Left forelimb (tissue), 1 donor: ENCODE measurements around the gene NFYC.

Source experiments
- DNase-seq: peaks from one replicate; pipeline ENCODE4 v3.0.0-alpha.2; 2018; ENCODE audit warnings: low spot score

The NFYC gene

GRCh38 chr1:40760984-40761383 is 69.5 kb downstream of the NFYC start:
- DNase-seq = no peak

DNA sequence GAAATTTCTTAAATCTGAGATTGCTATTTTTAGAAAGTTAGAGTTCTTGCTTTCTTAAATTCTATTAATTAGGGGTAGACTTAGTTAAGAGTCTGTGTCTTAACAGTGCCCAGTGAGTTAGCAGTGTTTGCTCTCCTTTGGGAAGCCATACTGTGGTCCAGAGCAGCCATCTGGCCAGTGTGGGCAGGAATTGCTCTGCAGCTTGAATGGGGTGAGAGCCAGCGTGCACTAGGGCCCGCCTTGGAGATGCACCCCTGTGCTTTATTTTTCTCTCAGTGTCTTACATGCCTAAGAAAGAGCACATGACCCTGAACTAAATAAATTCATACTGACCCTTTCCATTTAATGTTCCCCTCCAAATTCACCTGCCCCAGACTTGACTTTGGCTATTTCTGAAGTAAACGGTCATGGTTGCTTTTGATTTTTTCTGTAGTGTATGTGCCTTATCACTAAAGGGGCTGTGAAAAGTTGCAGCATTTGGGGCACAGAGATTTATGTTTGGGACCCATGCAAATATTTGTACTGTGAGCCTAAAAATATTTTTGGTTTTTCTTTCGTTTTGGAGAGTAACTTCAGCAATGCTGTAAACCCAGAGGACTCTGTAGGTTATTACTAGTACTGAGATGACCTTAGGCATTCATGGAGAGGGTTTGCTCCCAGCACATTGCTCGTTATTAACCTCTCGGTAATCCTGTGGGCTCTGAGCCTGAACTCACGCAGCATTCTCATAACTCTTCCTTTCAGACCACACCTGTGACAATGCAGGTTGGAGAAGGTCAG is 70.8 kb downstream of the NFYC start:
- DNase-seq = no peak

DNA sequence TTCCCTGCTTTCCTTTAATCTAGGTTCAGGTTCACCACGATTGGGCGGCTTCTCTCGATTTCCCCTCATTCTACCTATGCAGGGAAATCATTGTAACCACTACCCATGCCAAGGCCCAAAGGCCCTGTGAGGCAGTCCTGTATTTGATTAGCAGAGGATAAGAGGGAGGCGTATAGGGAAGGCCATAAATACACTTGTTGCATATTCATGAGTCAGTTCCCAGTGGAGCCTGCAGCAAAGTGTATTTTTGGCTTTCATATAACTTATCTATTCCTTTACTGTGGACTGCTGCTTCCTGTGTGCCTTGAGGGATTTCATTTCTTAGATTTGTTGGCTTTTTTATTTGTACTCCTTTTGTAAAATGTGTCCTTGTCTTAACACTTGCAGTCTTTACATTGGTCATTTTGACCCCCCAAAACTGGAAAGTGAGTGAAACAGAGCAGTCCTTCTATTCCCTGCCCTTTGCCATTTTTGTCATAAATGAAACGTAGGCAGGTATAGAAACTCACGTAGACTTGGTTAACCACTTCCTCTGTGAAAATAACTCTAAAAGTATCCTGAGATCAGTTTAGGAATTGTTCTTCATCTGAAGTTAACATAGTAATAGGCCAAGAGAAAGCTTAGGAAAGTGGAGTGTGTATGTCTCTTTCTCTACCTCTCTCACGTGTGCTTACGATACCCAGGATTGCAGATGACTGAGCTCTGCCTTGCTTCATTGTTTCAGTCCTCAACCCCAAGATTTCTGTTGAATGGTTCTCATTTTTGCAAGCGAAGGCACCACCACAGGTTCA is 72.4 kb downstream of the NFYC start:
- DNase-seq = no peak

DNA sequence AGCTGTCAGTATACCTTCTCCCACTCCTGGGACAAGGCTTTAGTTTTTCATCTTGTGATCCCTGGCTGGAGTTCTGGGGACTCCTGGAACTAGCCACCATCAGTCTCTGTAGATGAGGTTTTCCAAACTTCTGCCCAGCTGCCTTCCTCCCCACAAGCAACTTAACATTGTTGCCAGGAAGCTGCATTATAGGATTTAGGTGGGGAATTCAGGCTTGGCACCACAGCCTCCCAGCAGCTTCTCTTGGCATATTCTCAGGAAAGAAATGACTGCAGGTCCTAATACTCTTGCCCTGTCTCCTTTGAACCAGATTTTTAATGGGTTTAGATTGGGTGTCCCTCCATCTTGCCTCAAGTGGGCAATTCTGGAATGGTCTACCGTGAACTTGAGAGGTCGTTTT is 73.5 kb downstream of the NFYC start:
- DNase-seq = no peak

DNA sequence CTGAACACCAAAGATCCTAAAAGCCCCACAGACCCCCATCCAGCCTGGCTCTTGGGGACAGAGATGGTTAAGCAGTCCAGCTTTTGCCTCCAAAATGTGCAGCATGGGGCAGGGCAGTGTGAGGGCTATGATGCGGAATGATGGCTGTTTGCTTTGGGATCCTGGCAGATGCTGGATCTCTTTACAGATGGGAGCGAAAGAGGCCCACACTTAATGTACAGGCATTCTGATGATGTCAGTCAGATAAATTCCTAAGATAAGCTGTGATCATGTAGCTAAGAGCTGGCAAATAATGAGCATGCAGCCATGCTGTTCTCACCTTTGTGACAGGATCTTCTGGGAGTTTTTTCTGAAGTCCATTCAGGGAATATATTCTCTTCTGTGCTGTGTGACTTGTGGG is 74.5 kb downstream of the NFYC start:
- no peak for DNase-seq

- DNase-seq = no peak
These were observed 75.1 kb downstream of the NFYC start for GRCh38 chr1:40766560-40766959.

GRCh38 chr1:40768146-40768990 is 76.9 kb downstream of the NFYC start:
- DNase-seq = no peak

DNA sequence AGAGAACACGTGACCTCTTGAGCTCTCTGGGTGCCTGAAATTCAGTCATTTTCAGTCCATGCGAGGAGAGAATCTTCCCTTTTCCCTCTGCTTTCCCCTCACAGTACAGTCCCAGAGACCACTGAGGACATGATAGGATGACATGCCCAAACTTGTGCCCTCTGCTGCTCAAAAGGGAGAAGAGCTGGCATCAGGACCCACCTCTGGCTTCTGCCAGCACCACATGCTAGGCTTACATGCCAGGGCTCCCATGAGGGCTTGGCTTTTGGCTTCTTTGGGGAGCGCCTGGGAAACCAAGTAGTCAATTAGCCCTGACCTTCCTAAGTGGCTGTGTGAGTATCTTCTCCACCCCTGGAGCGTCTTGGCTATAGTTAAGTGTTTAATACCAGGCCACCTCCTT is 78.3 kb downstream of the NFYC start:
- DNase-seq = no peak

DNA sequence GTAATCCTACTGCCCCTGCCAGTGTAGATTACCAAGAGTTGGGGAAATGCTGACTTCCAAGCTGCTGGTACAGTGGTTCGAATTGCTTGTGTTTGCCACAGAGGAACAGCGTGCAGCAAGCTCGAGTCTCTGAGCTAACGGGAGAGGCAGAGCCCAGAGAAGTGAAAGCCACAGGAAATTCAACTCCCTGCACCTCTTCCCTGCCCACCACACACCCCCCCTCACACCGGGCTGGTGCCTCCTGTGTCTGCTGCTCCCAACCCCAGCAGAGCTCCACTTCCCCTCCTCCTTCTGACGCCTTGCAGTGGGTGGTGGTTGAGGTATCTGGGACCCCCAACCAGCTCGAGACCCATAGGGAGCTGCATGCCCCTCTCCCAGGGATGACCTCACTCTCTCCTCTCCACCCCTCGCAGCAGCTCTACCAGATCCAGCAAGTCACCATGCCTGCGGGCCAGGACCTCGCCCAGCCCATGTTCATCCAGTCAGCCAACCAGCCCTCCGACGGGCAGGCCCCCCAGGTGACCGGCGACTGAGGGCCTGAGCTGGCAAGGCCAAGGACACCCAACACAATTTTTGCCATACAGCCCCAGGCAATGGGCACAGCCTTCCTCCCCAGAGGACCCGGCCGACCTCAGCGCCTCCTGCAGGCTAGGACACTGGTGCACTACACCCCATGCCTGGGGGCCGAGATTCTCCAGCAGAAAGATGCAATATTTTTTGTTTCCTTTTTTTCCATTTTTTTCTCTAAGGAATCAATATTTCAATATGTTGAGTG is 79.0 kb downstream of the NFYC start:
- no peak for DNase-seq

DNA sequence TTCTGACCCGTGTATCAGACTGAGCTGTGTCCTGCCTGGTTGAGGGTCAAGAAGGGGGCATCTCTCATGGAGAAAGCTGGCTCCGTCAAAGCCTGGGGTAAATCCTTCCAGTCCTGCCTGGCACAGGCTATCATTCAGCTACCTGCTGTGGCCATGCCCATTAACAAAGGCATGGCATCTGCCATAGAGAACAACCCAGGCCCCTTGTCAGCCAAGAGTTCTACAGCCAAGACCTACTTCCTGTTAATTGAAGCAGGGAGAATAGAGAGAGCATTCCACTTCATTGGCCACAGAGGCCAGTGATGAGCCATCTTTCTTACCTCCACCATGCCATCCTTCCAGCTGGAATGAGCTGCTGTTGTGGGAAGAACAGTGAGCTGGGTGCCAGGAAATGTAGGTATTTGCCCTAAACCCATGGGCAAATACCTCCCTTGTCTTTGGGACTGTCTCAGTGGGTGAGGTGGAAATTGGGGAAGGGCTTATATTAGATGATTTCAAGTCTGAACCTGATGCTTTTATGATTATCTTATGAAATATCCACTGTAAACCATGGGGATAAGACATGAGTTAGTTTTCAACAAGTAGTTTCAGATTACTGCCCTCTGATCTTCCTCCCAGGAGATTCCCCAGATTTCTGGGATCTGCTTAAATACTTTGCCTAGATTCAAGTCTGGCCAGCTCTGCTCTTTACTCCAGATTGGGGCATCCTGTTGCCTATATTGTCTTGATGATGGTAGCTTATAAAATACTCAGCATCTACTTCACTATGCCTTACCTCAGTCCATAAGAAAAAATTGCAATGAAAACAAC is 80.8 kb downstream of the NFYC start:
- DNase-seq = no peak

DNA sequence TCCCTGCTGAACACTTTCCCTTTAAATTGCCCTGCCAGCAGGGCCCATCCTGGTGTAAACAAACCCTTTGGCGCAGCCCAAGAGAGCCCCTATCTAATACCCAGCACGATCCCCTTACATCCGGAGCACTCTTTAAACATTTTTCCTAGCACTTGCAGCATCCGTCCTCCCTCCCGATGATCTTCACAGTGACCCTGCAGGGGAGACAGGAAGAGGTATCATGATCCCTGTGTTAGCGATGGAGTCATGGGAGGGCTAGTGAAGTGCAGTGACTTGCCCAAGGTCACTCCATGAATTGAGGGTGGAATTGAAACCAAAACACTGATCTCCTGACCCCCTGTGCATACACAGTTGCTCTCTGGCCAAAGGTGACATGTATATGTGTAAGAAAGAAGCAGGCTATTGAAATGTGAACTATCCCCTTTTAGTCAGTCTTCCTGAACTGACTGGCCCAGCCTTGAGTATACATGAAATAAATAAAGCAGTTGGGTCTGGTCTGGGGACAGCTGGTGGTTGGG is 82.3 kb downstream of the NFYC start:
- no peak for DNase-seq

DNA sequence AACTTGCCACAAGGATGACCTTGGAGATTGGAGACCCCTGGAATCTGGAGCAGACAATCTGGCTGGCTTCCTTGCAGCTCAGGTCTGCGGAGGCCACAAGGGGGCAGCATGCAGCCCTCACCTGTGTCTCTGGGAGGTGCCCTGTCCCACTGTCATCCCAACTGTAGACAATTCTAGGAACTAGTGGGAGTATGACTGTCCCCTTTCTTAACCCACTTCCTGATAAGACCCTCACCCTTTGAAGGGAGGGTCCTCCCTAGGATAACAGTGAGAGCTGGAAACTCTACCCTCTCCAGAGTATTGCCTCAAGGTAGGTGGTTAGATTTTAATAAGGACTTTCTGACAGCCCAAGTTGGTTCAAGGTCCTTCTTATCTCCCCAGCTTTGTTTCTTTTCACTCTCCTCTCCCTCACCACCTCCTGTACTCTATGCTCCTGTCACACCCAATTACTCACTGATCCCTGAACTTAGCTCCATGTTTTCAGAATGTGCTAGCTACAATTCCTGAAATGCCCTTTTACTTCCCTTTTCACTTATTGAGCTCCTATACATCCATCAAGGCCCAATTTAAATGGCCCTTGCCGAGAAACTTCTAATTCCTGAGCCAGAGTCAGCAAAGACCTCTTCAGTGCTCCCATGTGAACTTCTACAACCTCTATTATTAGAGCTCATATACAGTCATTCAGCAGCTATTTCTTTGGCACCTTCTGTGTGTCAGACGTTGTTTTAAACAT is 82.9 kb downstream of the NFYC start:
- no peak for DNase-seq

GRCh38 chr1:40776236-40777072 is 85.0 kb downstream of the NFYC start:
- DNase-seq = no peak

DNA sequence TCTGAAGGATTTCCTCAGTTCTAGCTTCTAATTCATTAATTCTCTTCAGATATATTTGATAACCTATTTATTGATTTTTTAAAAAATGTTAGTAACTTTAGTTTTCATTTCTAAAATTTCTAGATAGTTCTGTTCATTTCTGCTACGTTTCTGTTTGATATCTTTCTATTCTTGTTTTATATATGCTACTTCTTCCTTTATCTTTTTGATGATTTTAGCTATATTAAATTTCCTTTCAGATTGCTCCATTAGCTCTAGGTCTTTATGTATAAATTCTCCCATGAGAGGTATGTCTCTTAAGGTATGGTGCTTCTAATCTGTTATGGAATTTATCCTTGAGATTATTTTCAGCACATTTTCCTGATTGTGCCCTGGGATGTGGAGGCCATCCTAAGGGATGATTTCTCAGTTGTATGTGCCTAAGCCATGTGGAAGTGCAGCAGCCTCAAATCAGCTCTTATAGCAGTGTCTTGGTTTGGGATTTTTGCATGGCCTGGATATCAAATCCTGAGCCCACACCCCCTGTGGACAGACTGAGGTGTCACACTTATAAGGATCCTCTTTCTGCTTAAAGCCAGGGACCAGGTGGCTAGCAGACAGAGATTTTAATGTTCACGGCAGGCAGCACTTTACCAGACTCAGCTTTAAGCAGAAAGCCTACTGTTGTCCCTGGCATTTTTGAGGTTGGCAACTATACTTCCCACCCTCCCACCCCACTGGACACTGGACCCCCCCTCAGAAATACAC is 85.9 kb downstream of the NFYC start:
- no peak for DNase-seq

- no peak for DNase-seq
These were observed 89.4 kb downstream of the NFYC start for GRCh38 chr1:40780678-40781607.

- no peak for DNase-seq
These were observed 90.1 kb downstream of the NFYC start for GRCh38 chr1:40781608-40781971.

DNA sequence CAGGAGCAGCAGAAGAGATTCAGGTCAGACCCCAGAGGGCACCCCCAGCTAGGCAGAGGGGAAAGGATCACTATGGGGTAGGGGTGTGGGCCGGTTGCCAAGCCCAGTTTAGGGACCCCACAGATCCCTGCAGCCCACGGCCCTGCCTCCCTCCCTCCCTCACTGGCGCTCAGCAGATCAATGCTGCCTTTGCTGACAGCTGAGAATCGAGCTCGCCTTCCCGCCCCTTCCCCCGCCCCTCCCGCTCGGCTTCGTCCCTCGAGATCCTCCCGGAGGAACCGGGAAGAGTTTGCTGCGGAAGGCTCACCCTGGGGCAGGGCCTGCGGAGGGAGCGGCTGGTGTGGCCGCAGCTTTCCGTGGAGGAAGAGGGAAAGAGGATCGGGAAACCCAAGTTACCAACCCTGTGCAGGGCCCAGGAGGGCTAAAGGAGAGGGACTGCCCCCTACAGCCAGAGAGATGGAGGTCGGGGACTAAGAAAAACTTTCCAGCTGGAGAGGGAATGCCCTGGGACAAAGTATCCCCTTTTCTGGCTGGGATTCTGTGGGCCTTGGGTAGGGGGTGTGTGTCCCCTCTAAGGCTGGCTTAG is 91.0 kb downstream of the NFYC start:
- no peak for DNase-seq
